ENCODE data around the gene EFHC1.
"Not testable (repeated sequence)": the region's sequence is repeated elsewhere in the genome, so short reads cannot be mapped to it uniquely, and the experiment has no call there.

The EFHC1 gene

DNA sequence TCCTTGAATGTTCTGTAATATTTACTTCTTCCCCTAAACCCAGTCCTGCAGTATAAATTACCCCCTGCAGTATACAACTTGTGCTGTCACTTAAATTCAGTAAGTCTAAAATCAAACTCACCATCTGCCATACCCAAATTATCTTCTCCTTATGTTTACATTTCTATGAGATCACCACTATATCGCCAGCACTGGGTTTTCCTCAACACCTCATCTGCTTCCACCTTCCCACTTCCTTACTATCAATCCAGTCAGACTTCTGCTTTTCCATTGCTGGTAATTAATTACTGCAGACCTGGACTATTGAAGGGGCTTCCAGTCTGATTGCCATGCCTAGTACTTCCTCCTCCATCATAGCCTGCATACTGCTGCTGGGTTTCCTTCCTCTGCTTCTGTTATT is 15.2 kb downstream of the EFHC1 start:
- no peaks in the 10 kb centered on the region for H3K36me3 ChIP-seq (ENCODE audit: control insufficient read depth in 2 of 2, insufficient read depth in 2 of 2, low read length in 2 of 2)
- no peak overlapping the region for H3K27ac ChIP-seq (ENCODE audit: low read length)
- no peaks in the 10 kb centered on the region for H3K4me1 ChIP-seq (ENCODE audit: control insufficient read depth, insufficient read depth, low read length)
- no peaks in the 10 kb centered on the region for H3K9me3 ChIP-seq (ENCODE audit: control insufficient read depth in 2 of 2, low read length in 2 of 2)
- H3K27me3 ChIP-seq (ENCODE audit: control insufficient read depth in 1 of 2, insufficient read depth in 2 of 2, low read length in 2 of 2): no peaks in the 10 kb centered on the region
- H3K4me3 ChIP-seq (ENCODE audit: low read length in 2 of 2): no peak overlapping the region
- H3K9ac ChIP-seq (ENCODE audit: low read length in 2 of 2): no peak overlapping the region

DNA sequence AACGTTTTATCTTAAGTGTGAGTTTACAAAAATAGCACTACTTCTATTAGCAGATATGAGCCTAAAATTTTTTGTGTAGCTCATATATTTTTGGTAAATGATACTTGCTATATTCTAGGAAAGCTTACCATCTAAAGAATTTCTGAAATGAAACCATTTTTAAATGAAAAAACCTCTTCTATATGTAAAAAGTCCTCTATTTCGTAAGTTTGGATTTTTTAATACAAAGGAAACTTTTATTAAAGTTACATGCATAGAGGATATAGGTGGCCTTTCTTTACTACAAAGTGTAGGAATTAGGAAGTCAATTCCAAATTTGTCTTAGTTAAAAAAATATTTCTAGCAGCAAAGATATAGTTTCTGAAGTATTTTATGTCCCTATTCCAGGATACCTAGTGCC is 18.8 kb downstream of the EFHC1 start:
- Histone ChIP-seq H3K9me3 (ENCODE audit: control insufficient read depth in 2 of 2, low read length in 2 of 2) (no peaks in the 10 kb centered on the region), H3K9ac (ENCODE audit: low read length in 2 of 2) (no peak overlapping the region), H3K4me1 (ENCODE audit: control insufficient read depth, insufficient read depth, low read length) (no peaks in the 10 kb centered on the region), H3K4me3 (ENCODE audit: low read length in 2 of 2) (no peak overlapping the region), H3K27me3 (ENCODE audit: control insufficient read depth in 1 of 2, insufficient read depth in 2 of 2, low read length in 2 of 2) (no peaks in the 10 kb centered on the region), H3K36me3 (ENCODE audit: control insufficient read depth in 2 of 2, insufficient read depth in 2 of 2, low read length in 2 of 2) (no peaks in the 10 kb centered on the region), H3K27ac (ENCODE audit: low read length) (no peak overlapping the region)

DNA sequence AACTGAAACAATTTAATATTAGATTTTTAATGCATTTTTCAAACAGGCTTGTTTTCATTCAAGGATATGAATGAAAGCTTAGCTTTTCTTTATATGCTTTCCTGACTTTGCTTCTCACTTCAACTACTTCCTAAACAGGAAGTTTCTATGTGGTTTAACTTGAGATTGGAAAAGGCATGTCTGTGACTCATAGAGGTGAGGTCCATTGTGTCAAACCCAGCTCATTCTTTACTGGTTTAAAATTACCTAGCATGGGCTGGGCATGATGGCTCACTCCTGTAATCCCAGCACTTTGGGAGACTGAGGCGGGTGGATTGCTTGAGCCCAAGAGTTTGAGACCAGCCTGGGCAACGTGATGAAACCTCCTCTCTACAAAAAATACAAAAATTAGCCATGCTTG is 34.4 kb downstream of the EFHC1 start:
- Histone ChIP-seq H3K9ac (ENCODE audit: low read length in 2 of 2) (no peak overlapping the region), H3K36me3 (ENCODE audit: control insufficient read depth in 2 of 2, insufficient read depth in 2 of 2, low read length in 2 of 2) (peaks cover 0 to 13% of the 10 kb centered on the region in 2 donors), H3K27ac (ENCODE audit: low read length) (no peak overlapping the region), H3K27me3 (ENCODE audit: control insufficient read depth in 1 of 2, insufficient read depth in 2 of 2, low read length in 2 of 2) (no peaks in the 10 kb centered on the region), H3K9me3 (ENCODE audit: control insufficient read depth in 2 of 2, low read length in 2 of 2) (no peaks in the 10 kb centered on the region), H3K4me3 (ENCODE audit: low read length in 2 of 2) (no peak overlapping the region), H3K4me1 (ENCODE audit: control insufficient read depth, insufficient read depth, low read length) (no peaks in the 10 kb centered on the region)

DNA sequence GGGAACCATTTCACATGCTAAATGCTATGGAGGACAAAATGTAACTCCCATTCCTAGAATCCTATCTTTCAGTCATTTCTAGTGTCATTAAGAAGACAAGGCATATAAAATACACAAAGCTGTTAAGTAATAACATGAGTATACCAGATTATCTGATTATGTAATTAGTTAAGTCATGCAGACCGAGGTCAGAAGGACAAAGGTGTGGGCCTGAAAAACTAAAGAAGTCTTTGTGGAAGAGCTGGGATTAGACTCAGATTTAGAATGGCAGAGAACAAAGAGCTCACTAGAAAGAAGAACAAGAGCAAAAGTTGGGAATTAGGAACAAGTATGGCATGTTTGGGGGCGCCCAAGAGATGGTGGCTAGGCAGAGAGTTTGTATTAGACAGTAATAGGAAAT is 37.0 kb downstream of the EFHC1 start:
- H3K36me3 ChIP-seq (ENCODE audit: control insufficient read depth in 2 of 2, insufficient read depth in 2 of 2, low read length in 2 of 2): peaks cover 0 to 13% of the 10 kb centered on the region in 2 donors
- no peaks in the 10 kb centered on the region for H3K27me3 ChIP-seq (ENCODE audit: control insufficient read depth in 1 of 2, insufficient read depth in 2 of 2, low read length in 2 of 2)
- no peaks in the 10 kb centered on the region for H3K4me1 ChIP-seq (ENCODE audit: control insufficient read depth, insufficient read depth, low read length)
- H3K27ac ChIP-seq (ENCODE audit: low read length): no peak overlapping the region
- H3K9ac ChIP-seq (ENCODE audit: low read length in 2 of 2): no peak overlapping the region
- no peak overlapping the region for H3K4me3 ChIP-seq (ENCODE audit: low read length in 2 of 2)
- no peaks in the 10 kb centered on the region for H3K9me3 ChIP-seq (ENCODE audit: control insufficient read depth in 2 of 2, low read length in 2 of 2)

DNA sequence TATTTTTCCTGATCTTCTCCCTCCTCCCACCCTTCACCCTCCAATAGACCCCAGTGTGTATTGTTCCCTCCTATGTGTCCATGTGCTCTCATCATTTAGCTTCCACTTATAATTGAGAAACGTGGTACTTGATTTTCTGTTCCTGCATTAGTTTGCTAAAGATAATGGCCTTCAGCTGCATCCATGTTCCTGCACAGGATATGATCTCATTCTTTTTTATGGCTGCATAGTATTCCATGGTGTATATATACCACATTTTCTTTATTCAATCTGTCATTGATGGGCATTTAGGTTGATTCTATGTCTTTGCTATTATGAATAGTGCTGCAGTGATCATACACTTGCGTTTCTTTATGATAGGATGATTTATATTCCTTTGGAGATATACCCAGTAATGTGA is 41.1 kb downstream of the EFHC1 start:
- not testable (repeated sequence) for H3K36me3 ChIP-seq (ENCODE audit: control insufficient read depth in 2 of 2, insufficient read depth in 2 of 2, low read length in 2 of 2); H3K4me3 ChIP-seq (ENCODE audit: low read length in 2 of 2); H3K9ac ChIP-seq (ENCODE audit: low read length in 2 of 2); H3K9me3 ChIP-seq (ENCODE audit: control insufficient read depth in 2 of 2, low read length in 2 of 2); H3K27me3 ChIP-seq (ENCODE audit: control insufficient read depth in 1 of 2, insufficient read depth in 2 of 2, low read length in 2 of 2); H3K4me1 ChIP-seq (ENCODE audit: control insufficient read depth, insufficient read depth, low read length); H3K27ac ChIP-seq (ENCODE audit: low read length)

DNA sequence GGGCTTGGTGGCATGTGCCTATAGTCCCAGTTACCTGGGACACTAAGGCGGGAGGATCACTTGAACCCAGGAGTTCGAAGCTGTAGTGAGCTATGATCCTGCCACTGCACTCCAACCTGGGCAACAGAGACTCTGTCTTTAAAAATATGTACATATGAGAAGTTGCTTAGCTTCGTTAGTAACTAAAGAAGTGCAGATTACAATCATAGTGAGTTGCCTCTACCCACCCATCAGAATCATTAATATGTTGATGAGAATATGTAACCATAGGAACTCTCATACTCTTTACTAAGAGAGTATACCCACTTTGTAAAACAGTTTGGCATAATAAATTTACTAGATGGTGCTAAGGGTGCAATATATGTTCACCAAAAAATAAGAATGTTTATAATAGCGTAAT is 54.0 kb downstream of the EFHC1 start:
- H3K27ac ChIP-seq (ENCODE audit: low read length): no peak overlapping the region
- no peaks in the 10 kb centered on the region for H3K27me3 ChIP-seq (ENCODE audit: control insufficient read depth in 1 of 2, insufficient read depth in 2 of 2, low read length in 2 of 2)
- H3K4me3 ChIP-seq (ENCODE audit: low read length in 2 of 2): no peak overlapping the region
- no peak overlapping the region for H3K9ac ChIP-seq (ENCODE audit: low read length in 2 of 2)
- no peaks in the 10 kb centered on the region for H3K9me3 ChIP-seq (ENCODE audit: control insufficient read depth in 2 of 2, low read length in 2 of 2)
- no peaks in the 10 kb centered on the region for H3K4me1 ChIP-seq (ENCODE audit: control insufficient read depth, insufficient read depth, low read length)
- no peaks in the 10 kb centered on the region for H3K36me3 ChIP-seq (ENCODE audit: control insufficient read depth in 2 of 2, insufficient read depth in 2 of 2, low read length in 2 of 2)

DNA sequence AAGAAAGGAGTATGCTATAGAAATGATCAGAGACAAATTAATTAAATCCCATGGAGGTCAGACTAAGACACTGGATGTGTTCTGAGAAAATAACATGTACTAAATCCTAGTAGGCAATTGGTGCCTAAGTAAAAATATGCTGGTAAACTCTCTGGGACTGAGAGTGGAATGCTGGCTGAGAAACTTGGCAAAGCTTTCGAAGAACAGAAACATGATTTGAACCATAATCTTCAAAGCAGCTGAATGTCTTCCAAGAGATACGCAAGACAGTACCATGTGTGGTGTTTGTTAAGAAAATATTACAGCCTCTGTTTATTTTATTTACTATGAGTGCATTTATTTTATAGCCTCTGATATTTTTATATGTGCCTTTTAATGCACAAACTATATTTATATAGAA is 55.2 kb downstream of the EFHC1 start:
- no peak overlapping the region for H3K27ac ChIP-seq (ENCODE audit: low read length)
- H3K36me3 ChIP-seq (ENCODE audit: control insufficient read depth in 2 of 2, insufficient read depth in 2 of 2, low read length in 2 of 2): peaks cover 0 to 3% of the 10 kb centered on the region in 2 donors
- H3K9ac ChIP-seq (ENCODE audit: low read length in 2 of 2): no peak overlapping the region
- H3K27me3 ChIP-seq (ENCODE audit: control insufficient read depth in 1 of 2, insufficient read depth in 2 of 2, low read length in 2 of 2): no peaks in the 10 kb centered on the region
- H3K4me3 ChIP-seq (ENCODE audit: low read length in 2 of 2): no peak overlapping the region
- no peaks in the 10 kb centered on the region for H3K9me3 ChIP-seq (ENCODE audit: control insufficient read depth in 2 of 2, low read length in 2 of 2)
- H3K4me1 ChIP-seq (ENCODE audit: control insufficient read depth, insufficient read depth, low read length): no peaks in the 10 kb centered on the region

DNA sequence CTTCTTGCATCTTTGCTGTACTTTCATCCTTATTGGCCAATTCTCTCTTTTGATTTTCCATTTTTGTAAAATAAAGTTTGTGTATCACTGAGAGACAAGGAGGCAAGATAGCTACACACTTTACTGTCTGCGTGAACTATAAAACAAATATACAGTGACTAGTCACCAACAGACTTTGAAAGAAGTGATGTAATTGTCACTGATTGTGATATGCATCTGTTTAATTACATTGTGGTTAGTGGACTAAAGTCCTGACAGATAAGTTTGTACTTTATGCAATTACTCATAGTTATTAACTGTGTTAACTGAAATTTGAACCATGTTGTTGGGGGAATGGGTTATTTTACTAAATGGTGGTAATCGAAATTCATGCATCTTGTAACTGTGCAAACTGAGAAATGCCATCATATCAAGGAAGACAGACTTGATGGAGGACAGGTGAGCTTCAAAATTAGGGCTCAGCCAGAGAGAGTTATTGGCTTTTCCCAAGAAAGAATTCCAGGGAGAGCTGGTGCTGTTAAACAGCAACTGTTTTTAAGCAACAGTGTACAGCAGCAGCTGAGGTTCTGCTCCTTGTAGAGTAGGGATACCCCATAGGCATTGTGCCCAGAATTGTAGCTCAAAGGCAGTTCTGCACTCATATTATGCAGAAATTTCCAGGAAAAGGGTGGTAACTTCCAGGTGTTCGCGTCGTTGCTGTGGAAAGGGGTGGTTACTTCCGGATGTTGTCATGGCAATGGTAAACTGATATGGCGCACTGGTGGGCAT is 62.9 kb downstream of the EFHC1 start:
- Histone ChIP-seq H3K4me3 (ENCODE audit: low read length in 2 of 2) (no peak overlapping the region), H3K9ac (ENCODE audit: low read length in 2 of 2) (no peak overlapping the region), H3K36me3 (ENCODE audit: control insufficient read depth in 2 of 2, insufficient read depth in 2 of 2, low read length in 2 of 2) (peaks cover 0 to 8% of the 10 kb centered on the region in 2 donors), H3K9me3 (ENCODE audit: control insufficient read depth in 2 of 2, low read length in 2 of 2) (no peaks in the 10 kb centered on the region), H3K4me1 (ENCODE audit: control insufficient read depth, insufficient read depth, low read length) (no peaks in the 10 kb centered on the region), H3K27ac (ENCODE audit: low read length) (no peak overlapping the region), H3K27me3 (ENCODE audit: control insufficient read depth in 1 of 2, insufficient read depth in 2 of 2, low read length in 2 of 2) (no peaks in the 10 kb centered on the region)

DNA sequence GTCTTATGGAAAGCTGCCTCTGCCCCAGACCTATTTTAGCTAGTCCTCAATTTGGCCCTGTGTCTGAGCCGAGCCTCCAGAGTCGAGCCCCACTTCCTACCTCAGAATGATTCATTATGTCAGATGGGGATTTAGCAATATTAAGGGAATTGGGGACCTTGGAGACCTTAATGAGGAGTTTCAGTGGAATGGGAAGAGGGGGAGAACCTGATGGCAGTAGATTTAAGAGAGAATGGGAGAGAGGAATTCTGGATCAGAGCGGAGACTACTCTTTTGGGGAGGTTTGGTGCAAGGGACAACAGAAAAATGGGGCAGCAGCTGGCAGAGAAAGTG is 63.5 kb downstream of the EFHC1 start:
- Histone ChIP-seq H3K27ac (ENCODE audit: low read length) (no peak overlapping the region), H3K27me3 (ENCODE audit: control insufficient read depth in 1 of 2, insufficient read depth in 2 of 2, low read length in 2 of 2) (no peaks in the 10 kb centered on the region), H3K4me3 (ENCODE audit: low read length in 2 of 2) (no peak overlapping the region)

DNA sequence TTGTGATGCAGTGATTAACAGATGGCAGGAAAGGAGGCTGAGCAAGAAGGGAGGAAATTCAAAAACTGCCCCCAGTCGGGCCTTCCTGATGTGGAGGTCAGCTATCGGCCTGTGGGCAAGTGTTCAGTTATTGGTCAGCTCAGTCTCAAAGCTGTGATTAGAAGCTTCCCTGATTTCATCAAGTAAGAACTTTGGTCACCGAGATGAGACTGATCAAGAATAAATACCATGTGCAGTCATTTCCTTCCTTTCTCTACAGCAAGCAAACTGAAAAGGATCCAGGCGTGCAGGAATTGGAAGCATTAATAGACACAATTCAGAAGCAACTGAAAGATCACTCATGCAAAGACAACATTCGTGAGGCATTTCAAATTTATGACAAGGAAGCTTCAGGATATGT is 69.7 kb downstream of the EFHC1 start:
- H3K36me3 ChIP-seq (ENCODE audit: control insufficient read depth in 2 of 2, insufficient read depth in 2 of 2, low read length in 2 of 2): peaks cover 0 to 3% of the 10 kb centered on the region in 2 donors
- H3K4me1 ChIP-seq (ENCODE audit: control insufficient read depth, insufficient read depth, low read length): no peaks in the 10 kb centered on the region
- no peak overlapping the region for H3K9ac ChIP-seq (ENCODE audit: low read length in 2 of 2)
- no peak overlapping the region for H3K4me3 ChIP-seq (ENCODE audit: low read length in 2 of 2)
- H3K27me3 ChIP-seq (ENCODE audit: control insufficient read depth in 1 of 2, insufficient read depth in 2 of 2, low read length in 2 of 2): no peaks in the 10 kb centered on the region
- no peak overlapping the region for H3K27ac ChIP-seq (ENCODE audit: low read length)
- H3K9me3 ChIP-seq (ENCODE audit: control insufficient read depth in 2 of 2, low read length in 2 of 2): no peaks in the 10 kb centered on the region

More for the DNA sequence above, 63.5 kb downstream of the EFHC1 start:
- H3K4me1 ChIP-seq (ENCODE audit: control insufficient read depth, insufficient read depth, low read length): no peaks in the 10 kb centered on the region
- H3K36me3 ChIP-seq (ENCODE audit: control insufficient read depth in 2 of 2, insufficient read depth in 2 of 2, low read length in 2 of 2): peaks cover 0 to 8% of the 10 kb centered on the region in 2 donors
- no peaks in the 10 kb centered on the region for H3K9me3 ChIP-seq (ENCODE audit: control insufficient read depth in 2 of 2, low read length in 2 of 2)
- H3K9ac ChIP-seq (ENCODE audit: low read length in 2 of 2): no peak overlapping the region

DNA sequence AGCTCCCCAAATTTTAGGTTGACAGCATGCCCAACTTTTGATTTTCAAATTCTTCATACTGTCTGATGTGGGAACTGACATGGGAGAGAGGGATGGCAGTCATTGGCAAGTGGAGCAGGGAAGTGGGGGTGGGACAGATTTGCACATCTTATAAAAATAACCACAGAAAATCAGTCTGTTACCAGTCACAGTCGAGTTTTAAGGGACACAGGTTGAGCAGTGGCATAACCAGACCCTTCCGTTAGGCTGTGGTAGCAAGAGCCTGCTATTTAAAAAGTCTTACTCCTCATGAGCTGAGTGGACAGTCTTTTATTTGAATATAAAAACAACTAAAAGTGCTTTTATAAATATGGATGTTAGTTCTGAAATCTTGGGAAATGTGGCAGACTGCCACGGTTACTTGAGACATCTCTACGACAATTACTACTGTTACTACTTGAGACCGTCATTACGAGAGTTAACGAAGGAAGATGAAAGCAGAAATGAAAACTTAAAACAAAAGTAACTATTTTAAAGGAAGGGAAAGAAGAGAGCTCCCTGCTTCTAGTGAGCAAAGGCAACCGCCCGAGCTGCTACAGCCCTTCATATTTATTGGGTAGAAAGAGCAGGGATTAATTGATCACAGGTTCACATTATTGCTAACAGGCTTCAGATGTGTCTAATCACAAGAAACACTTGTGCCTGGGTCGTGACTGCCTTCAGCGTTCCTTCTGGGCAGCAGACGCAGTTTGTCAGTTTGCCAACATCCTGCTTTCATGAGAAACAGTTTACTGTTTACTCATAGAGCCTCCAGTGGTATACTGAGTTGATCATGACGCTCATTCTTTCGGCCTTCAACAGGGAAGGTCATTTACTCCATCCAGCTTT is 71.3 kb downstream of the EFHC1 start:
- H3K9me3 ChIP-seq (ENCODE audit: control insufficient read depth in 2 of 2, low read length in 2 of 2): no peaks in the 10 kb centered on the region
- no peak overlapping the region for H3K9ac ChIP-seq (ENCODE audit: low read length in 2 of 2)
- H3K27me3 ChIP-seq (ENCODE audit: control insufficient read depth in 1 of 2, insufficient read depth in 2 of 2, low read length in 2 of 2): no peaks in the 10 kb centered on the region
- no peaks in the 10 kb centered on the region for H3K4me1 ChIP-seq (ENCODE audit: control insufficient read depth, insufficient read depth, low read length)
- H3K27ac ChIP-seq (ENCODE audit: low read length): no peak overlapping the region
- peaks cover 0 to 3% of the 10 kb centered on the region in 2 donors for H3K36me3 ChIP-seq (ENCODE audit: control insufficient read depth in 2 of 2, insufficient read depth in 2 of 2, low read length in 2 of 2)
- H3K4me3 ChIP-seq (ENCODE audit: low read length in 2 of 2): no peak overlapping the region

All from stomach smooth muscle (tissue), 2 donors.